GM12865 (cell line): ENCODE results near the gene PCDH1.

ENCODE experiments used
- DNase-seq: peaks from one replicate; pipeline ENCODE4 v3.0.0; 2010; ENCODE audit warnings: low read depth
- H3K4me3 ChIP-seq: 2 replicates; pipeline ENCODE4 v1.5.1; 2011; ENCODE audit warnings: mild to moderate bottlenecking, low read depth, low read length, control low read depth
- CTCF ChIP-seq: IDR thresholded peaks from 2 replicates; pipeline ENCODE4 v1.5.1; 2011; ENCODE audit warnings: low read length, control low read depth, low read depth, inconsistent platforms; ENCODE audit not compliant: insufficient read depth; ENCODE audit errors: missing control alignments

Gene PCDH1

GRCh38 chr5:141846031-141846430 is 32.2 kb downstream of the PCDH1 start:
- H3K4me3 ChIP-seq = no peak overlapping the region
- DNase-seq = no peak
- TF ChIP-seq CTCF = no peak

GRCh38 chr5:141845371-141845851 is 32.8 kb downstream of the PCDH1 start:
- no peak for TF ChIP-seq CTCF
- peak; percentile 13 for DNase-seq
- no peak overlapping the region for H3K4me3 ChIP-seq

- no peak overlapping the region for H3K4me3 ChIP-seq
- DNase-seq = no peak
- no peak for TF ChIP-seq CTCF
Measured at GRCh38 chr5:141844414-141845097, 33.7 kb downstream of the PCDH1 start.

GRCh38 chr5:141843156-141843927 is 34.9 kb downstream of the PCDH1 start:
- TF ChIP-seq CTCF = no peak
- H3K4me3 ChIP-seq = no peak overlapping the region
- no peak for DNase-seq

- TF ChIP-seq CTCF = no peak
- no peak for DNase-seq
- no peak overlapping the region for H3K4me3 ChIP-seq
Measured at GRCh38 chr5:141841378-141842180, 36.6 kb downstream of the PCDH1 start.

GRCh38 chr5:141840826-141841360 is 37.3 kb downstream of the PCDH1 start:
- no peak for DNase-seq
- no peak for TF ChIP-seq CTCF
- H3K4me3 ChIP-seq = no peak overlapping the region
